Smooth muscle cell (in vitro differentiated cells): ENCODE measurements around the gene ARHGAP44. TPM values are rescaled to one million over a fixed set of nuclear protein-coding genes. Genes with fewer than 3 reads are reported as not detected.

Experiments used
- DNase-seq: peaks from one replicate; lab custom pipeline; 2025; ENCODE audit not compliant: unreplicated experiment; lab: John Stamatoyannopoulos, UW
- H2AFZ ChIP-seq: fragments of 200-600 bp; sonication (generic); 2 replicates; pipeline ENCODE4 v1.6.0; 2016; ENCODE audit warnings: antibody characterized with exemption, low read depth, mild to moderate bottlenecking
- H3F3A ChIP-seq: fragments of 200-600 bp; sonication (generic); 2 replicates; pipeline ENCODE4 v1.6.0; 2017; ENCODE audit warnings: antibody characterized with exemption, low read depth
- H3K27ac ChIP-seq: fragments of 200-600 bp; sonication (generic); 2 replicates; pipeline ENCODE4 v1.5.1; 2016; ENCODE audit warnings: low read depth, mild to moderate bottlenecking
- H3K27me3 ChIP-seq: fragments of 200-600 bp; sonication (generic); 2 replicates; pipeline ENCODE4 v1.6.1; 2016; ENCODE audit warnings: low read depth, mild to moderate bottlenecking
- H3K36me3 ChIP-seq: fragments of 200-600 bp; sonication (generic); 2 replicates; pipeline ENCODE4 v1.5.1; 2016; ENCODE audit warnings: low read depth
- H3K4me1 ChIP-seq: fragments of 200-600 bp; sonication (generic); 2 replicates; pipeline ENCODE4 v1.5.1; 2016; ENCODE audit warnings: low read depth
- H3K4me2 ChIP-seq: fragments of 200-600 bp; sonication (generic); 2 replicates; pipeline ENCODE4 v1.6.0; 2016; ENCODE audit warnings: mild to moderate bottlenecking
- H3K4me3 ChIP-seq: fragments of 200-600 bp; sonication (generic); 2 replicates; pipeline ENCODE4 v1.5.1; 2016; ENCODE audit warnings: mild to moderate bottlenecking
- H3K79me2 ChIP-seq: fragments of 200-600 bp; sonication (generic); 2 replicates; pipeline ENCODE4 v1.6.0; 2016; ENCODE audit warnings: low read depth, mild to moderate bottlenecking
- H3K9ac ChIP-seq: fragments of 200-600 bp; sonication (generic); 2 replicates; pipeline ENCODE4 v1.6.0; 2016; ENCODE audit warnings: low read depth
- H3K9me3 ChIP-seq: fragments of 200-600 bp; sonication (generic); replicated peaks from 2 replicates; pipeline ENCODE4 v1.5.1; 2016; ENCODE audit warnings: low read depth
- H4K20me1 ChIP-seq: fragments of 200-600 bp; sonication (generic); 2 replicates; pipeline ENCODE4 v1.6.0; 2016; ENCODE audit warnings: low read depth
- CTCF ChIP-seq: fragments of 200-600 bp; sonication (generic); IDR thresholded peaks from 2 replicates; pipeline ENCODE4 v1.5.1; 2017; ENCODE audit warnings: borderline replicate concordance, mild to moderate bottlenecking, antibody characterized with exemption; ENCODE audit not compliant: insufficient read depth, poor library complexity, severe bottlenecking
- WGBS: methylation state at CpG from one replicate; pipeline ENCODE4 v1.1.7; 2016; ENCODE audit warnings: low lambda C conversion rate; 5-methylcytosine and 5-hydroxymethylcytosine counted together
- polyA plus RNA-seq: library from polyadenylated mRNA; unstranded; fragments of >200 nt; fragmentation: Nextera tagmentation; extraction: Ambion mirVana; gene quantifications from 2 replicates; pipeline ENCODE4 v1.2.1, GENCODE V29; 2016
- total RNA-seq: library from RNA; depleted of rRNA; stranded (reverse); fragments of >200 nt; gene quantifications from 2 replicates; pipeline ENCODE4 v1.2.3, GENCODE V29; 2014

ARHGAP44 gene
- total and polyA plus RNA-seq, 2 experiments from 2014 or later, result 1.3 to 2.0 TPM

GRCh38 chr17:12990041-12990808 lies 200.9 kb downstream of the ARHGAP44 start:
- Histone ChIP-seq H3K4me3 (no peak overlapping the region), H3K9me3 (no peaks in the 10 kb centered on the region), H3K27ac (no peak overlapping the region), H3K36me3 (peaks cover 8% of the 10 kb centered on the region), H2AFZ (no peak overlapping the region), H3K9ac (no peak overlapping the region), H3K79me2 (no peaks in the 10 kb centered on the region), H3K4me1 (peaks cover 4% of the 10 kb centered on the region), H3F3A (no peaks in the 10 kb centered on the region), H3K27me3 (no peaks in the 10 kb centered on the region), H4K20me1 (no peaks in the 10 kb centered on the region), H3K4me2 (no peak overlapping the region)
- DNase-seq, result no peak
- TF ChIP-seq CTCF, result no peak
- 94% methylated on average over 25 of the region's 25 CpGs for WGBS

- Histone ChIP-seq H3K36me3 (peaks cover 8% of the 10 kb centered on the region), H3K9ac (no peak overlapping the region), H3K27ac (no peak overlapping the region), H3K27me3 (no peaks in the 10 kb centered on the region), H3K4me2 (no peak overlapping the region), H3K4me3 (no peak overlapping the region), H3K4me1 (peaks cover 4% of the 10 kb centered on the region), H3K9me3 (no peaks in the 10 kb centered on the region), H3F3A (no peaks in the 10 kb centered on the region), H3K79me2 (no peaks in the 10 kb centered on the region), H4K20me1 (no peaks in the 10 kb centered on the region), H2AFZ (no peak overlapping the region)
- TF ChIP-seq CTCF, result no peak
- WGBS, result 95% methylated on average over 12 of the region's 12 CpGs
- no peak for DNase-seq
These were observed 201.6 kb downstream of the ARHGAP44 start for GRCh38 chr17:12990926-12991325.

GRCh38 chr17:12992676-12993075 lies 203.4 kb downstream of the ARHGAP44 start:
- 97% methylated on average over 14 of the region's 14 CpGs for WGBS
- H4K20me1 ChIP-seq, result no peaks in the 10 kb centered on the region
- TF ChIP-seq CTCF, result no peak
- no peaks in the 10 kb centered on the region for H3K27me3 ChIP-seq
- H2AFZ ChIP-seq, result no peak overlapping the region
- no peak overlapping the region for H3K27ac ChIP-seq
- peaks cover 8% of the 10 kb centered on the region for H3K36me3 ChIP-seq
- DNase-seq, result no peak
- no peaks in the 10 kb centered on the region for H3K79me2 ChIP-seq
- no peaks in the 10 kb centered on the region for H3K9me3 ChIP-seq
- no peaks in the 10 kb centered on the region for H3K4me1 ChIP-seq
- no peaks in the 10 kb centered on the region for H3F3A ChIP-seq
- no peak overlapping the region for H3K9ac ChIP-seq
- no peak overlapping the region for H3K4me3 ChIP-seq
- no peak overlapping the region for H3K4me2 ChIP-seq

- Histone ChIP-seq H3K79me2 (no peaks in the 10 kb centered on the region), H2AFZ (no peak overlapping the region), H3K4me3 (no peak overlapping the region), H4K20me1 (no peaks in the 10 kb centered on the region), H3K4me2 (no peak overlapping the region), H3K36me3 (peaks cover 8% of the 10 kb centered on the region), H3K9ac (no peak overlapping the region), H3F3A (no peaks in the 10 kb centered on the region), H3K27ac (no peak overlapping the region), H3K9me3 (no peaks in the 10 kb centered on the region), H3K4me1 (no peaks in the 10 kb centered on the region), H3K27me3 (no peaks in the 10 kb centered on the region)
- no peak for TF ChIP-seq CTCF
- 98% methylated on average over 14 of the region's 14 CpGs for WGBS
- no peak for DNase-seq
These were observed 204.3 kb downstream of the ARHGAP44 start for GRCh38 chr17:12993631-12994030.
